Activated CD8-positive, alpha-beta memory T cell treated with anti-CD3 and anti-CD28 coated beads, Interleukin-2, amount 10 ng/mL, durations not matched to agents 7 days and 5 days (primary cell): ENCODE results near the gene GDF9. TPM values are rescaled to one million over a fixed set of nuclear protein-coding genes. Genes with fewer than 3 reads are reported as not detected.

Experiments
- ATAC-seq: fragments of 150-1000 bp; cut with Tn5 transposase; one replicate; pipeline ENCODE4 v1.10.0; 2021; ENCODE audit warnings: moderate library complexity
- CTCF ChIA-PET: fragments of 350-600 bp; sonication (Branson Sonifier 250); formaldehyde crosslinking; loops from one replicate; lab custom pipeline; 2021; ENCODE audit warnings: antibody characterized with exemption; lab: Charles Lee
- DNase-seq: peaks from one replicate; pipeline ENCODE4 v3.0.0-alpha.2; 2020
- H3K27ac Mint-ChIP-seq: one replicate; pipeline ENCODE4 v1.8.0; 2021; ENCODE audit warnings: mild to moderate bottlenecking, mixed read lengths
- H3K27me3 Mint-ChIP-seq: one replicate; pipeline ENCODE4 v1.8.0; 2021; ENCODE audit warnings: mixed read lengths
- H3K36me3 Mint-ChIP-seq: one replicate; pipeline ENCODE4 v1.8.0; 2021; ENCODE audit warnings: mild to moderate bottlenecking, mixed read lengths
- H3K4me1 Mint-ChIP-seq: one replicate; pipeline ENCODE4 v1.8.0; 2021; ENCODE audit warnings: mixed read lengths
- H3K4me3 Mint-ChIP-seq: one replicate; pipeline ENCODE4 v1.8.0; 2021; ENCODE audit warnings: mild to moderate bottlenecking, moderate library complexity, mixed read lengths
- H3K9me3 Mint-ChIP-seq: one replicate; pipeline ENCODE4 v1.8.0; 2022; ENCODE audit warnings: low read depth, mixed read lengths
- total RNA-seq, 2 experiments: library from RNA; stranded (reverse); gene quantifications; one replicate each; pipeline ENCODE4 v1.2.3, GENCODE V29; 2021

GDF9 gene
- total RNA-seq, 2 experiments from 2014 or later = 0.26 to 0.67 TPM

DNA sequence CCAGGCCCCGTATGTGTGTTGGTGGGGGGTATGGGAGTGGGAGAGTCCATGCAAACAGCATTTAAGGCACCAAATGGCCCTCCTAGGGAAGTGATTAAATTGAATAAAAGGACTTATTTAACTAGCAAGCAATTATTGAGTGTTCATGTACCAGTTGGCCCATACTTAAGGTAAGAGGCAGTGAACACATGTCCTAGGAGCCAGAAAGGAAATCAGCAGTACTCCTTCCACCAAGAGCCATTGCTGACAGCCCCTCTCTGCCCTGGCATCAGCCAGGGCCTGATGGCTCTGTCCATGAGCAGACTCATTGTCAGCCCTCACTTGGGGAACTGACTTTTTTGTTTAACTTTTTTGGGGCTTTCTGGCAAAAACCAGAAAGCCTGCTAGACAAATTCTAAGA is 25.4 kb downstream of the GDF9 start:
- no peak for DNase-seq
- CTCF ChIA-PET = interaction anchor here (0.7 to 1.8 kb wide), 4 partner anchors 9 to 458 kb away, joined by 3 to 5 read pairs (median 4); partner anchors contain the start of gene SHROOM1
- H3K9me3 Mint-ChIP-seq = no peaks in the 10 kb centered on the region
- ATAC-seq = no peak
- H3K4me1 Mint-ChIP-seq = peaks cover 4% of the 10 kb centered on the region
- no peaks in the 10 kb centered on the region for H3K27me3 Mint-ChIP-seq
- no peak overlapping the region for H3K27ac Mint-ChIP-seq
- no peak overlapping the region for H3K4me3 Mint-ChIP-seq
- no peaks in the 10 kb centered on the region for H3K36me3 Mint-ChIP-seq

- no peak for DNase-seq
- no peak for ATAC-seq
- no peak overlapping the region for H3K27ac Mint-ChIP-seq
- H3K4me3 Mint-ChIP-seq = no peak overlapping the region
- H3K27me3 Mint-ChIP-seq = no peaks in the 10 kb centered on the region
- H3K4me1 Mint-ChIP-seq = peaks cover 4% of the 10 kb centered on the region
- H3K9me3 Mint-ChIP-seq = no peaks in the 10 kb centered on the region
- no peaks in the 10 kb centered on the region for H3K36me3 Mint-ChIP-seq
- CTCF ChIA-PET = interaction anchor here (0.9 to 1.8 kb wide), 3 partner anchors 9 to 339 kb away, joined by 3 to 5 read pairs (median 3); partner anchors contain the start of gene SHROOM1
These were observed 26.0 kb downstream of the GDF9 start for GRCh38 chr5:132840313-132840712.

GRCh38 chr5:132839426-132840301 is 26.6 kb downstream of the GDF9 start:
- no peaks in the 10 kb centered on the region for H3K9me3 Mint-ChIP-seq
- H3K4me1 Mint-ChIP-seq = peaks cover 4% of the 10 kb centered on the region
- no peak for ATAC-seq
- CTCF ChIA-PET = interaction anchor here (0.9 to 1.3 kb wide), 2 partner anchors 8 to 338 kb away, joined by 3 read pairs; no protein-coding TSS in a partner anchor
- no peak for DNase-seq
- no peak overlapping the region for H3K27ac Mint-ChIP-seq
- no peak overlapping the region for H3K4me3 Mint-ChIP-seq
- H3K27me3 Mint-ChIP-seq = no peaks in the 10 kb centered on the region
- H3K36me3 Mint-ChIP-seq = no peaks in the 10 kb centered on the region

DNA sequence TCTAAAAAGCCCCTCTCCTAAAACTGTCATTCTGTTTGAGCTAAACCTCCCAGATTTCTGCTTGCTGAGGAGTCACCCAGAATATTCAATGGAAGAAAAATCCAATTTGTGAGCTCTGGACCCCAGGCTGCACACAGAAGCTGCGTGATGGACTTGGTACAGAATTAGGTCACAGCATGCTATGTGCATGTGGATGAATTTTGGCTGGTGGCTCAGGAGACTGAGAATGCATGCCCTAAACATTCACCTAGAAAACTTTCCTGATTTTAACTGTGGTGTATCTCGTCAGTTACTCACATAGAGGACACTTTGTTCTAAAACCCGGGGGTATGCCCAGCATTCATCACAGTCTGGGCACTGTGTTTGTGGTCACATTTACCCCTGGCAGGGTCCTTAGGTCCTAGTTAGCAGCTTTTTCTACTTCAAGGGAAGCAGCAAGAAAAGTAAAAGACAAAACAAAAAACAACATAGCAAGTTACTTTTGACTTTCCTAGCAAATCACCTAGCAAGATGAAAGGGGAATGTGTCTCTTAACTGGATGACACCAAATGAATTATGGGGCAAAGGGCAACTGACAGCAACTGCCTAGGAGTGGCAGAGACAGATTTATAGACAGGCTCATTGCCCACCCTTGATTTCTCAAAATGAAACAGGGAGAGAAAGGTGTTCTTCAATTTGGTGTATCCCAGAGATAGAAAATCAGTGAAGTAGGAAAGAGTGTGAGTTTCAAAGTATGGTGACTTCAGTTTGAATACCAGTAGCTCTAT is 27.6 kb downstream of the GDF9 start:
- no peak overlapping the region for H3K27ac Mint-ChIP-seq
- H3K27me3 Mint-ChIP-seq = no peaks in the 10 kb centered on the region
- H3K4me3 Mint-ChIP-seq = no peak overlapping the region
- H3K9me3 Mint-ChIP-seq = no peaks in the 10 kb centered on the region
- ATAC-seq (no peak), DNase-seq (no peak)
- CTCF ChIA-PET = no interaction called here
- H3K36me3 Mint-ChIP-seq = no peaks in the 10 kb centered on the region
- H3K4me1 Mint-ChIP-seq = peaks cover 4% of the 10 kb centered on the region

DNA sequence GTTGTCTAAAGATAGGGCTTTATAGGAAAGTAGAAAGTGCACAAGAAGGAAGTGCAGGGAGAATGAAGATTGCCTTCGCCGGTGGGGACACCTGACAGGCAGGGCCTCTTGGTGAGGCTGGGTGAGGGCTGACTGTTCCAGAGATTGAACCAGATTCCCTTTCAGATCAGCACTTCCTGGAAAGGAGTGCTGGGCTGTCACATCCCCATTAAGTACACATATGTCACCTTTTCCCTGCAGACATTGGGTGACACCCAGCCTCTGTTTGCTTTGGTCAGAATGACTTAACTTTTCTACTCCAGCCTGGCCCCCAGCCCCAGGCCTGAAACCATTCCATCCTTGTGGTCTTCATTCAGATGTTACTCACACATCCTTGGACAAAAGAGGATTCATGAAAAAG is 28.4 kb downstream of the GDF9 start:
- Mint-ChIP-seq H3K27ac (no peak overlapping the region), H3K4me3 (no peak overlapping the region), H3K9me3 (no peaks in the 10 kb centered on the region), H3K36me3 (no peaks in the 10 kb centered on the region), H3K4me1 (peaks cover 4% of the 10 kb centered on the region), H3K27me3 (peaks cover under 1% of the 10 kb centered on the region)
- ATAC-seq (no peak), DNase-seq (no peak)
- CTCF ChIA-PET = no interaction called here

GRCh38 chr5:132836852-132837251 is 29.4 kb downstream of the GDF9 start:
- CTCF ChIA-PET = no interaction called here
- no peak overlapping the region for H3K27ac Mint-ChIP-seq
- H3K36me3 Mint-ChIP-seq = no peaks in the 10 kb centered on the region
- H3K9me3 Mint-ChIP-seq = no peaks in the 10 kb centered on the region
- no peak overlapping the region for H3K4me3 Mint-ChIP-seq
- H3K27me3 Mint-ChIP-seq = peaks cover 4% of the 10 kb centered on the region
- ATAC-seq (no peak), DNase-seq (no peak)
- peaks cover 4% of the 10 kb centered on the region for H3K4me1 Mint-ChIP-seq

DNA sequence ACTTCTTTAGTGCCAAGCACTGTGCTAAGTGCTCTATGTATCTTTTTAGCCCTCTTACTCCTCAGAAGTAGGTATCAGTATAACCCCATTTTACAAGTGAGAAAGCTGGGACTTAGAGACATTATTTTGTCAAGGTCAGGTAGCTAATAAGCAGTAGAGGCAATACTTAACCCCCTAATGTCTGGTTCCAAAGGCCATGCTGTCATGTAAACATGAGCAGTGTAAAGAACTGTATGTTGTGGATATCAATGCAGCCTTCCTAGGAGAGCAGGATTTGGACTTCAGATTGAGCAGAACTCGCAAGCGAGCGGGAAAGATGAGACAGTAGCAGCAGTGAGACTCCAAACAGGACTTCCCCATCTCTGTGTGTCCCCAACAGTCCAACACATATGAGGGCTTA is 32.2 kb downstream of the GDF9 start:
- no peak for ATAC-seq
- Mint-ChIP-seq H3K4me1 (peaks cover 9% of the 10 kb centered on the region), H3K9me3 (no peaks in the 10 kb centered on the region), H3K27me3 (peaks cover 19% of the 10 kb centered on the region), H3K27ac (no peak overlapping the region), H3K4me3 (no peak overlapping the region), H3K36me3 (no peaks in the 10 kb centered on the region)
- CTCF ChIA-PET = interaction anchor here (0.7 to 6.8 kb wide), 6 partner anchors 10 to 49 kb away, joined by 3 to 60 read pairs (median 4); no protein-coding TSS in a partner anchor
- no peak for DNase-seq

- DNase-seq = no peak
- no peak for ATAC-seq
- H3K4me1 Mint-ChIP-seq = peaks cover 12% of the 10 kb centered on the region
- H3K4me3 Mint-ChIP-seq = no peak overlapping the region
- peaks cover 32% of the 10 kb centered on the region for H3K27me3 Mint-ChIP-seq
- no peaks in the 10 kb centered on the region for H3K9me3 Mint-ChIP-seq
- H3K36me3 Mint-ChIP-seq = no peaks in the 10 kb centered on the region
- CTCF ChIA-PET = interaction anchor here (1.2 to 6.8 kb wide), 3 partner anchors 9 to 21 kb away, joined by 3 to 60 read pairs (median 5); no protein-coding TSS in a partner anchor
- no peak overlapping the region for H3K27ac Mint-ChIP-seq
These were observed 33.7 kb downstream of the GDF9 start for GRCh38 chr5:132832612-132833011.

DNA sequence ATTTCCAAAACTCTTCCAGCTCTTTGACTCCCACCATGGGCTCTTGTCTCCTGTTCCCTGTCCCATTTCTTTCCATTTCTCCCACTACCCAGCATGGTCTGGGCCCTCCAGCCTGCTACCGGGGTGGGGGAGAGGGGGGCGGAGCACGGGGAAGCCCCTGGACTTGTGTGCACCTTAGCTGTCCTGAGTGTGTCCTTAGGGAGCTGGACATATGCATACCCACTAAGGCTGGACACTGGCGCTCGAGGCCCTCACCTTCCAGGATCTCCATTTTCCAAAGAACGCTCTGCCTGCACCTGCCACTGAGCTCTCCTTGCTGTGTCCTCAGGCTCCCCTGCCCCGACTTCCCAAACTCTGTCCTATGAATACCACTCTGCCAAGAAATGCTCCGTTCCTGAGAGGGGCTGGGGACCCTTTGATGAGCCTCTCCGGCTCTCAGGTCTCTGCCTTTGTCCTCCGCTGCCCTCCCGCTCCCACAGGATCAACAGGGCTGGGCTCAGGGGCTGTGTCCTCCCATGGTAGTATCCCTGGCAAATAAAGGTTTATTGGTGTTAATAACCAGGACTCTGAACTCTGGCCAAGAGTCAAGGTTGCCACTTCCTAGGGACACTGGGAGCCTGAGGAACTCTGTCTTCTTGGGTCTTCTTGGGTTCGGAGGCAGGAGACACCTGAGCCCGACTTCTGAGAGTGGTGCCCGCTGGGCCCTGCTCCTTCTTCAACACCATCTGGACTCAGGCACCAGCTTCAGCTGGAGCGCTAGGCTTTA is 35.0 kb downstream of the GDF9 start:
- H3K4me3 Mint-ChIP-seq = peak overlapping the region; percentile 49
- H3K9me3 Mint-ChIP-seq = no peaks in the 10 kb centered on the region
- no peak overlapping the region for H3K27ac Mint-ChIP-seq
- CTCF ChIA-PET = interaction anchor here (0.7 to 6.8 kb wide), 8 partner anchors 9 to 202 kb away, joined by 3 to 60 read pairs (median 5); partner anchors contain the start of genes GDF9 and UQCRQ
- H3K27me3 Mint-ChIP-seq = peaks cover 43% of the 10 kb centered on the region
- peaks cover 15% of the 10 kb centered on the region for H3K4me1 Mint-ChIP-seq
- no peaks in the 10 kb centered on the region for H3K36me3 Mint-ChIP-seq
- DNase-seq (no peak), ATAC-seq (no peak)

GRCh38 chr5:132830436-132831094 is 35.7 kb downstream of the GDF9 start, which contains the start of gene SHROOM1:
SHROOM1 (minus strand) TSS chr5:132830647; CDS start chr5:132826140, 4,507 bp downstream.
- DNase-seq = peak; percentile 49

GRCh38 chr5:132829742-132830435 is 36.4 kb downstream of the GDF9 start:
- ATAC-seq (peak; percentile 90), DNase-seq (peak; percentile 80)
- Mint-ChIP-seq H3K27ac (peak overlapping the region; percentile 73), H3K4me3 (peak overlapping the region; percentile 79), H3K4me1 (peaks cover 19% of the 10 kb centered on the region), H3K9me3 (no peaks in the 10 kb centered on the region), H3K27me3 (peaks cover 49% of the 10 kb centered on the region), H3K36me3 (no peaks in the 10 kb centered on the region)
- CTCF ChIA-PET = interaction anchor here (0.7 to 6.8 kb wide), 23 partner anchors 11 to 1100 kb away, joined by 3 to 60 read pairs (median 4); partner anchors contain the start of genes GDF9, KIF3A and UQCRQ

More at GRCh38 chr5:132830436-132831094, 35.7 kb downstream of the GDF9 start, which contains the start of gene SHROOM1:
- H3K36me3 Mint-ChIP-seq = no peaks in the 10 kb centered on the region
- H3K4me3 Mint-ChIP-seq = peak within 1 kb of the TSS; percentile 79
- peak; percentile 43 for ATAC-seq
- peak within 1 kb of the TSS; percentile 73 for H3K27ac Mint-ChIP-seq
- peaks cover 46% of the 10 kb centered on the region for H3K27me3 Mint-ChIP-seq
- CTCF ChIA-PET = interaction anchor here (0.7 to 6.8 kb wide), 18 partner anchors 9 to 1100 kb away, joined by 3 to 60 read pairs (median 4); partner anchors contain the start of genes GDF9 and UQCRQ
- peaks cover 17% of the 10 kb centered on the region for H3K4me1 Mint-ChIP-seq
- H3K9me3 Mint-ChIP-seq = no peaks in the 10 kb centered on the region
